KMS-11 (cell line): ENCODE data around the gene ZIC5.

Experiments used
- H2AFZ ChIP-seq: fragments of 200-600 bp; sonication (generic); 2 replicates; pipeline ENCODE4 v1.6.1; 2016; ENCODE audit warnings: antibody characterized with exemption, mixed run types, low read depth
- H3K27ac ChIP-seq: fragments of 200-600 bp; sonication (generic); 2 replicates; pipeline ENCODE4 v1.6.1; 2016; ENCODE audit warnings: mild to moderate bottlenecking, mixed run types
- H3K27me3 ChIP-seq: fragments of 200-600 bp; sonication (generic); 2 replicates; pipeline ENCODE4 v1.6.1; 2017; ENCODE audit warnings: mild to moderate bottlenecking, low read depth, mixed run types, moderate library complexity; ENCODE audit not compliant: insufficient read depth
- H3K36me3 ChIP-seq: fragments of 200-600 bp; sonication (generic); 2 replicates; pipeline ENCODE4 v1.6.1; 2017; ENCODE audit warnings: mild to moderate bottlenecking, mixed run types; ENCODE audit not compliant: insufficient read depth
- H3K4me1 ChIP-seq: fragments of 200-600 bp; sonication (generic); 2 replicates; pipeline ENCODE4 v1.6.1; 2016; ENCODE audit warnings: mild to moderate bottlenecking, low read depth, mixed run types; ENCODE audit not compliant: poor library complexity, severe bottlenecking
- H3K4me2 ChIP-seq: fragments of 200-600 bp; sonication (generic); 2 replicates; pipeline ENCODE4 v1.7.0; 2016; ENCODE audit warnings: mild to moderate bottlenecking, mixed run types
- H3K4me3 ChIP-seq: fragments of 200-600 bp; sonication (generic); IDR thresholded peaks from 2 replicates; pipeline ENCODE4 v1.6.1; 2017; ENCODE audit warnings: low read depth, low read length, mixed read lengths; ENCODE audit not compliant: insufficient read depth
- H3K79me2 ChIP-seq: fragments of 200-600 bp; sonication (generic); 2 replicates; pipeline ENCODE4 v1.6.1; 2016; ENCODE audit warnings: low read depth, mixed run types; ENCODE audit not compliant: insufficient read depth
- H3K9ac ChIP-seq: fragments of 200-600 bp; sonication (generic); 2 replicates; pipeline ENCODE4 v1.6.1; 2016; ENCODE audit warnings: mild to moderate bottlenecking, mixed run types
- H4K20me1 ChIP-seq: fragments of 200-600 bp; sonication (generic); 2 replicates; pipeline ENCODE4 v1.6.1; 2016; ENCODE audit warnings: mild to moderate bottlenecking, mixed run types; ENCODE audit not compliant: insufficient read depth
- TF ChIP-seq, protein P1 (sequence below): fragments of 200-600 bp; sonication (generic); conservative IDR thresholded peaks from 2 replicates; pipeline ENCODE4 v1.6.1; 2017; ENCODE audit warnings: low read depth, mild to moderate bottlenecking, antibody characterized with exemption, low read length, moderate library complexity, mixed read lengths

ZIC5 gene

DNA sequence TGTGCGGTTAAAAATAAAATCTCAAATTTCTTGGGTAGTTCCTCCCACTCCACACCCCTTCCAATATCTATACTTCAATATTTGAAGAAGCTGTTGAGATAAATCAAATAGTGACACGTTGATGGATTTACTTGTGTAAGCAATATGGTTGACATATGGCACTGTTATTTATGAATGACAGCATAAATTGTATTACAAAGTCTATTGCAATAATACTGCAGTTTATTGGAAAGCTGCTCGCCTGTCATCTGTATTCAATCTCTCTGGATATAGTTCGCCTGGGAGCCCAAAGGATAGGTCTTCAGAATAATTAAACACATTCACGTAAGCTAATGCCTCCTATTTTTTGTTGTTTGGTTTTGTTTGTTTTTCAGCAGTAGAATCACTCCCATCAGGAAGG, 5.0 kb upstream of the ZIC5 start:
- no peaks in the 10 kb centered on the region for H3K79me2 ChIP-seq
- no peak overlapping the region for H3K9ac ChIP-seq
- TF ChIP-seq, protein P1, sequence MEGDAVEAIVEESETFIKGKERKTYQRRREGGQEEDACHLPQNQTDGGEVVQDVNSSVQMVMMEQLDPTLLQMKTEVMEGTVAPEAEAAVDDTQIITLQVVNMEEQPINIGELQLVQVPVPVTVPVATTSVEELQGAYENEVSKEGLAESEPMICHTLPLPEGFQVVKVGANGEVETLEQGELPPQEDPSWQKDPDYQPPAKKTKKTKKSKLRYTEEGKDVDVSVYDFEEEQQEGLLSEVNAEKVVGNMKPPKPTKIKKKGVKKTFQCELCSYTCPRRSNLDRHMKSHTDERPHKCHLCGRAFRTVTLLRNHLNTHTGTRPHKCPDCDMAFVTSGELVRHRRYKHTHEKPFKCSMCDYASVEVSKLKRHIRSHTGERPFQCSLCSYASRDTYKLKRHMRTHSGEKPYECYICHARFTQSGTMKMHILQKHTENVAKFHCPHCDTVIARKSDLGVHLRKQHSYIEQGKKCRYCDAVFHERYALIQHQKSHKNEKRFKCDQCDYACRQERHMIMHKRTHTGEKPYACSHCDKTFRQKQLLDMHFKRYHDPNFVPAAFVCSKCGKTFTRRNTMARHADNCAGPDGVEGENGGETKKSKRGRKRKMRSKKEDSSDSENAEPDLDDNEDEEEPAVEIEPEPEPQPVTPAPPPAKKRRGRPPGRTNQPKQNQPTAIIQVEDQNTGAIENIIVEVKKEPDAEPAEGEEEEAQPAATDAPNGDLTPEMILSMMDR: no peak
- no peak overlapping the region for H3K4me3 ChIP-seq
- H3K36me3 ChIP-seq: no peaks in the 10 kb centered on the region
- no peaks in the 10 kb centered on the region for H3K4me1 ChIP-seq
- no peak overlapping the region for H2AFZ ChIP-seq
- no peak overlapping the region for H3K4me2 ChIP-seq
- no peaks in the 10 kb centered on the region for H4K20me1 ChIP-seq
- H3K27ac ChIP-seq: no peak overlapping the region
- 0 out of 2 replicates have a peak, but pooled peaks cover 4% of the 10 kb centered on the region for H3K27me3 ChIP-seq

- Histone ChIP-seq H3K27me3 (0 out of 2 replicates have a peak, but pooled peaks cover 4% of the 10 kb centered on the region), H3K4me2 (no peak overlapping the region)
- TF ChIP-seq, protein P1: no peak
These were observed 4.1 kb upstream of the ZIC5 start for GRCh38 chr13:99975626-99976025.

DNA sequence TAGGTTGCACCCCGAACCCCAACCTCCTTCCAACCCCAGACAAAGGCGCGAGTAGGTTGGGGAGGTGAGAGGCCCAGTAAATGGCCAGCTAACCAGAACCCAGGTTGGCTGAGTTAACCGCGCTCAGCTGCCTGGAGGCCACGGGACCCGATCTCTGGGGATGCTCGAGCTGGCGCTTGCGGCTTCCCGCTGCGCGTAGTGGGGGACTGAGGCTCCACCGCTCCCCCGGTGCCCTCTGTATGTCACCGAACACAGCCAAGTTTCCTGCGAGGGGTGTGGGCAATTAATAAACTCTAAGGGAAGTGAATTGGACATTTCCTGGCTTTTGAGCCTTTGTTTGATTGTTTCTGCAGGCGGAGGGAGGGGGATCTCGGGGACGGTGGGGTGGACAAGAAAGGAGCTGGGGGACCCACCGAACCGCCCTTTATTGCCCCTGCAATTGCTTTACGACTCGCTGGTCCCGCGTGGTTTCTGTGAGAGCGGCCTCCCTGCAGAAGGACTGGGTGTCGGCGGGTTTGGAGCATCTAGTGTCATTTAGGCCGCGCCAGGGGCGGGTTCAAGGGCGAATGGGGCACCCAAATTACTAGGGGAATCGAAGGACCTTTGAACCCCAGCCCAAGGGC, 3.5 kb upstream of the ZIC5 start:
- TF ChIP-seq, protein P1: no peak
- no peak overlapping the region for H3K9ac ChIP-seq
- no peak overlapping the region for H3K4me3 ChIP-seq
- H3K27ac ChIP-seq: no peak overlapping the region
- no peak overlapping the region for H2AFZ ChIP-seq
- no peaks in the 10 kb centered on the region for H3K79me2 ChIP-seq
- no peaks in the 10 kb centered on the region for H3K36me3 ChIP-seq
- no peaks in the 10 kb centered on the region for H3K4me1 ChIP-seq
- 0 out of 2 replicates have a peak, but pooled peaks cover 4% of the 10 kb centered on the region for H3K27me3 ChIP-seq
- no peaks in the 10 kb centered on the region for H4K20me1 ChIP-seq
- H3K4me2 ChIP-seq: no peak overlapping the region

More at GRCh38 chr13:99975626-99976025, 4.1 kb upstream of the ZIC5 start:
- Histone ChIP-seq H3K4me3 (no peak overlapping the region), H3K36me3 (no peaks in the 10 kb centered on the region), H4K20me1 (no peaks in the 10 kb centered on the region), H2AFZ (no peak overlapping the region), H3K79me2 (no peaks in the 10 kb centered on the region), H3K27ac (no peak overlapping the region), H3K9ac (no peak overlapping the region), H3K4me1 (no peaks in the 10 kb centered on the region)

DNA sequence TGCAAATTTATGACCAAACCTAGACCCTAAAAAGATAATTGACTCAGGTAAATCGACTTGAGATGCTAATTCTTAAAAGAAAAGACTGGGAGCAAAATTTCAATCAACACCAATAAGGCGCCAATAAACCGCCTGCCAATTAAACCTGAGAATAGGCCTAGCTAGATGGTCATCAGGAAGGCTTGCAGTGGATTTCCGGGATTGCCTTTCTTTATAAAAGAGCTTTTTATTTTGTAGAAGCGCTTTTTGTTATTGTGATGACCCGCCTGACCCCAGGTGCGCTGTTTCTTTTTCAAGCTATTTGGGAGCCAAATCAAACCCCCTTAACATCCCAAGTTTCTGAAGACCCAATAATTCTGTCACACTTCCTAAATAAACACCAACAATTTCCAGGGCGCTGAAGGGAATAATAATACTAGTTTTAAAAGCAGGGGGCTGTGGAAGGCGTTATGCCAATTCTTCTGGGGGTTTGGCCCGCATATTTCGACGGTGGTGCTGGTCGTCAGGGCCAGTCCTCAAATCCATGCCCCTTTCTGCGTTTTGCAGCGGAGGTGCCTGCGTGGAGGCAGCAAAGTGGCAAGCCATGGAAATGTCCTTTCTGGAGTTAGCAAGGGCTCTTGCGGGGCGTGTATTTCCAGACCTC, 2.9 kb upstream of the ZIC5 start:
- no peak overlapping the region for H2AFZ ChIP-seq
- H3K9ac ChIP-seq: no peak overlapping the region
- H3K4me2 ChIP-seq: no peak overlapping the region
- TF ChIP-seq, protein P1: no peak
- H4K20me1 ChIP-seq: no peaks in the 10 kb centered on the region
- 0 out of 2 replicates have a peak, but pooled peaks cover 3% of the 10 kb centered on the region for H3K27me3 ChIP-seq
- H3K4me3 ChIP-seq: no peak overlapping the region
- H3K36me3 ChIP-seq: no peaks in the 10 kb centered on the region
- no peaks in the 10 kb centered on the region for H3K4me1 ChIP-seq
- no peak overlapping the region for H3K27ac ChIP-seq
- H3K79me2 ChIP-seq: no peaks in the 10 kb centered on the region
